HepG2 (cell line): Measurements from ENCODE around the gene MLX. TPM values are rescaled to one million over a fixed set of nuclear protein-coding genes. Genes with fewer than 3 reads are reported as not detected.
A peak's percentile ranks its signal among the peaks of the same experiment; 100 is the strongest.

Experiments
- BRCA1 ChIP-seq: sonication (generic); formaldehyde crosslinking; IDR thresholded peaks from 2 replicates; pipeline ENCODE4 v1.4.0; 2020; ENCODE audit warnings: missing genetic modification reagents
- GATAD1 ChIP-seq: IDR thresholded peaks from 2 replicates; pipeline ENCODE4 v1.6.1; 2016; ENCODE audit warnings: missing genetic modification reagents, missing compliant biosample characterization
- IKZF4 ChIP-seq: sonication (generic); formaldehyde crosslinking; IDR thresholded peaks from 2 replicates; pipeline ENCODE4 v1.5.1; 2020; ENCODE audit warnings: borderline replicate concordance, mild to moderate bottlenecking, low read depth, missing genetic modification reagents; ENCODE audit errors: not compliant biosample characterization
- IRF2 ChIP-seq: IDR thresholded peaks from 2 replicates; pipeline ENCODE4 v1.6.1; 2018; ENCODE audit warnings: missing genetic modification reagents, missing compliant biosample characterization
- MED1 ChIP-seq: sonication (generic); formaldehyde crosslinking; IDR thresholded peaks from 2 replicates; pipeline ENCODE4 v1.4.0; 2020; ENCODE audit warnings: missing genetic modification reagents
- NCOA2 ChIP-seq: sonication (generic); formaldehyde crosslinking; IDR thresholded peaks from 2 replicates; pipeline ENCODE4 v1.8.0; 2022; ENCODE audit warnings: inconsistent platforms
- NFE2L1 ChIP-seq: sonication (generic); formaldehyde crosslinking; IDR thresholded peaks from 2 replicates; pipeline ENCODE4 v1.4.0; 2020; ENCODE audit warnings: missing genetic modification reagents, mild to moderate bottlenecking, borderline replicate concordance
- NR2F2 ChIP-seq: IDR thresholded peaks from 2 replicates; pipeline ENCODE4 v1.6.1; 2012; ENCODE audit warnings: low read depth, inconsistent platforms, borderline replicate concordance
- NR2F6 ChIP-seq, 2 experiments: IDR thresholded peaks; 2 replicates each; pipeline ENCODE4 v1.6.1; 2016; ENCODE audit warnings: antibody characterized with exemption in 1 of 2, mild to moderate bottlenecking in 1 of 2
- PPARG ChIP-seq: conservative IDR thresholded peaks from 2 replicates; pipeline ENCODE4 v1.6.1; 2016; ENCODE audit warnings: missing biosample characterization, missing genetic modification reagents
- PRPF4 ChIP-seq: fragments of 200-400 bp; formaldehyde crosslinking; IDR thresholded peaks from 2 replicates; pipeline ENCODE4 v1.6.1; 2016; ENCODE audit warnings: low read length, low read depth; ENCODE audit not compliant: poor library complexity, severe bottlenecking
- RFXANK ChIP-seq: IDR thresholded peaks from 2 replicates; pipeline ENCODE4 v1.6.1; 2016
- THAP11 ChIP-seq: IDR thresholded peaks from 2 replicates; pipeline ENCODE4 v1.6.1; 2016; ENCODE audit warnings: missing biosample characterization, missing genetic modification reagents
- ZBTB14 ChIP-seq: sonication (generic); formaldehyde crosslinking; IDR thresholded peaks from 2 replicates; pipeline ENCODE4 v1.4.0; 2020; ENCODE audit warnings: missing genetic modification reagents
- ZBTB20 ChIP-seq: sonication (generic); formaldehyde crosslinking; IDR thresholded peaks from 2 replicates; pipeline ENCODE4 v1.8.1; 2023; ENCODE audit warnings: missing genetic modification reagents, low read depth, mild to moderate bottlenecking, borderline replicate concordance
- ZMYM2 ChIP-seq: sonication (generic); formaldehyde crosslinking; IDR thresholded peaks from 2 replicates; pipeline ENCODE4 v1.8.0; 2022; ENCODE audit warnings: mild to moderate bottlenecking, missing genetic modification reagents
- polyA plus RNA-seq, 8 experiments: library from polyadenylated mRNA; depleted of rRNA in 3 of 8; stranded (reverse) in 7 of 8; unstranded in 1 of 8; fragments of >200 nt; fragmentation: Illumina TruSeq in 4 of 8; extraction: Trizol in 4 of 8; gene quantifications; 2 replicates each; pipeline versions ENCODE4 v1.2.1 to v1.2.3, GENCODE V29; 2011 to 2016; ENCODE audit warnings: low read depth in 4 of 8, missing spikeins in 1 of 8, mixed read lengths in 1 of 8; ENCODE audit not compliant: insufficient read depth in 1 of 8
- total RNA-seq, 5 experiments: library from RNA; depleted of rRNA; stranded (reverse); fragments of >200 nt; fragmentation: Illumina TruSeq; extraction: Trizol; gene quantifications; 2 replicates each; pipeline ENCODE4 v1.2.3, GENCODE V29; 2016; ENCODE audit warnings: low read depth in 1 of 5
- TF ChIP-seq, protein P1 (sequence below): sonication (generic); formaldehyde crosslinking; IDR thresholded peaks from 2 replicates; pipeline ENCODE4 v1.4.0; 2020; ENCODE audit warnings: missing genetic modification reagents
- TF ChIP-seq, protein P2 (sequence below): sonication (generic); formaldehyde crosslinking; IDR thresholded peaks from 2 replicates; pipeline ENCODE4; 2020; ENCODE audit warnings: missing genetic modification reagents, mild to moderate bottlenecking, borderline replicate concordance
- TF ChIP-seq, protein P3 (sequence below): sonication (generic); formaldehyde crosslinking; IDR thresholded peaks from 2 replicates; pipeline ENCODE4 v1.5.1; 2020; ENCODE audit warnings: mild to moderate bottlenecking, missing genetic modification reagents, moderate library complexity

The MLX gene
- total and polyA plus RNA-seq, 2 of the 13 experiments (the other 11 are each of a cell fraction or from before 2014, with no cell fraction given) = 38.9 to 74.4 TPM

DNA sequence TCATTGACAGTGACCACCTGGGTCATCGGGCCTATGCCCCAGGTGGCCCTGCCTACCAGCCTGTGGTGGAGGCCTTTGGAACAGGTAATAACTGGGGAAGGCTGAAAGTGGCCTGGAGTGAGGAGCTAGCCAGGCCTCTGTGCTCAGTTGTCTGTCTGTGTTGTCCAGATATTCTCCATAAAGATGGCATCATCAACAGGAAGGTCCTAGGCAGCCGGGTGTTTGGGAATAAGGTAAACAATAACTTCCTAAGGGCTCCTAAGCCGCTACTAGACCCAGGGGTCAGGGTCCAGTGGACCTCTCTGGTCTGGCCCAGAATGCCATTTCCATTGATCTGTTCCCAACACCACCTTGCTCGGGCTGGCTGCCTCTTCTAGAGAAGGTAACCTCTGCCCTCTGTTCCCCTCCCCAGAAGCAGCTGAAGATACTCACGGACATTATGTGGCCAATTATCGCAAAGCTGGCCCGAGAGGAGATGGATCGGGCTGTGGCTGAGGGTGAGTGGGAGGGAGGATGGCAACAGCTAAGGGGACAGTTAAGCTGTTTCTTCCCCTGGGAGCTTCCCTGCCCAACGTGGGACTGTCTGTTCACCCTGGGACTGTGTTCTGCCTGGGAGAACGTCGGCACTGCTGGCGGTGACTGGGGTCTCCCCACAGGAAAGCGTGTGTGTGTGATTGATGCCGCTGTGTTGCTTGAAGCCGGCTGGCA, 1.9 kb upstream of the MLX start (continued):
- TF ChIP-seq, protein P1, sequence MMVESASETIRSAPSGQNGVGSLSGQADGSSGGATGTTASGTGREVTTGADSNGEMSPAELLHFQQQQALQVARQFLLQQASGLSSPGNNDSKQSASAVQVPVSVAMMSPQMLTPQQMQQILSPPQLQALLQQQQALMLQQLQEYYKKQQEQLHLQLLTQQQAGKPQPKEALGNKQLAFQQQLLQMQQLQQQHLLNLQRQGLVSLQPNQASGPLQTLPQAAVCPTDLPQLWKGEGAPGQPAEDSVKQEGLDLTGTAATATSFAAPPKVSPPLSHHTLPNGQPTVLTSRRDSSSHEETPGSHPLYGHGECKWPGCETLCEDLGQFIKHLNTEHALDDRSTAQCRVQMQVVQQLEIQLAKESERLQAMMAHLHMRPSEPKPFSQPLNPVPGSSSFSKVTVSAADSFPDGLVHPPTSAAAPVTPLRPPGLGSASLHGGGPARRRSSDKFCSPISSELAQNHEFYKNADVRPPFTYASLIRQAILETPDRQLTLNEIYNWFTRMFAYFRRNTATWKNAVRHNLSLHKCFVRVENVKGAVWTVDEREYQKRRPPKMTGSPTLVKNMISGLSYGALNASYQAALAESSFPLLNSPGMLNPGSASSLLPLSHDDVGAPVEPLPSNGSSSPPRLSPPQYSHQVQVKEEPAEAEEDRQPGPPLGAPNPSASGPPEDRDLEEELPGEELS (CRISPR knock-in tag) = peak; percentile 88
- TF ChIP-seq PRPF4 = peak; percentile 57
- peak; percentile 58; the same call in 1 of the 2 replicates for TF ChIP-seq PPARG (CRISPR knock-in tag)
- TF ChIP-seq, protein P2, sequence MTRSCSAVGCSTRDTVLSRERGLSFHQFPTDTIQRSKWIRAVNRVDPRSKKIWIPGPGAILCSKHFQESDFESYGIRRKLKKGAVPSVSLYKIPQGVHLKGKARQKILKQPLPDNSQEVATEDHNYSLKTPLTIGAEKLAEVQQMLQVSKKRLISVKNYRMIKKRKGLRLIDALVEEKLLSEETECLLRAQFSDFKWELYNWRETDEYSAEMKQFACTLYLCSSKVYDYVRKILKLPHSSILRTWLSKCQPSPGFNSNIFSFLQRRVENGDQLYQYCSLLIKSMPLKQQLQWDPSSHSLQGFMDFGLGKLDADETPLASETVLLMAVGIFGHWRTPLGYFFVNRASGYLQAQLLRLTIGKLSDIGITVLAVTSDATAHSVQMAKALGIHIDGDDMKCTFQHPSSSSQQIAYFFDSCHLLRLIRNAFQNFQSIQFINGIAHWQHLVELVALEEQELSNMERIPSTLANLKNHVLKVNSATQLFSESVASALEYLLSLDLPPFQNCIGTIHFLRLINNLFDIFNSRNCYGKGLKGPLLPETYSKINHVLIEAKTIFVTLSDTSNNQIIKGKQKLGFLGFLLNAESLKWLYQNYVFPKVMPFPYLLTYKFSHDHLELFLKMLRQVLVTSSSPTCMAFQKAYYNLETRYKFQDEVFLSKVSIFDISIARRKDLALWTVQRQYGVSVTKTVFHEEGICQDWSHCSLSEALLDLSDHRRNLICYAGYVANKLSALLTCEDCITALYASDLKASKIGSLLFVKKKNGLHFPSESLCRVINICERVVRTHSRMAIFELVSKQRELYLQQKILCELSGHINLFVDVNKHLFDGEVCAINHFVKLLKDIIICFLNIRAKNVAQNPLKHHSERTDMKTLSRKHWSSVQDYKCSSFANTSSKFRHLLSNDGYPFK (CRISPR knock-in tag) = peak; percentile 30; the same call in 1 of the 2 replicates
- TF ChIP-seq IKZF4 = no peak
- no peak for TF ChIP-seq ZBTB20 (CRISPR knock-in tag)
- TF ChIP-seq THAP11 (CRISPR knock-in tag) = peak; percentile 81
- peak; percentile 76 for TF ChIP-seq NCOA2 (CRISPR knock-in tag)
- TF ChIP-seq ZBTB14 = peak; percentile 61; the same call in 1 of the 2 replicates
- peak; percentile 64; the same call in 1 of the 2 replicates for TF ChIP-seq ZMYM2 (CRISPR knock-in tag)
- peak; percentile 84 for TF ChIP-seq IRF2 (CRISPR knock-in tag)
- peak; percentile 56 for TF ChIP-seq BRCA1 (CRISPR knock-in tag)
- 0 out of 2 replicates have a peak, but pooled peaks have one; percentile 27 for TF ChIP-seq RFXANK
- TF ChIP-seq NR2F2 = peak; percentile 78
- TF ChIP-seq GATAD1 (CRISPR knock-in tag) = peak; percentile 65; the same call in 1 of the 2 replicates
- TF ChIP-seq, protein P3, sequence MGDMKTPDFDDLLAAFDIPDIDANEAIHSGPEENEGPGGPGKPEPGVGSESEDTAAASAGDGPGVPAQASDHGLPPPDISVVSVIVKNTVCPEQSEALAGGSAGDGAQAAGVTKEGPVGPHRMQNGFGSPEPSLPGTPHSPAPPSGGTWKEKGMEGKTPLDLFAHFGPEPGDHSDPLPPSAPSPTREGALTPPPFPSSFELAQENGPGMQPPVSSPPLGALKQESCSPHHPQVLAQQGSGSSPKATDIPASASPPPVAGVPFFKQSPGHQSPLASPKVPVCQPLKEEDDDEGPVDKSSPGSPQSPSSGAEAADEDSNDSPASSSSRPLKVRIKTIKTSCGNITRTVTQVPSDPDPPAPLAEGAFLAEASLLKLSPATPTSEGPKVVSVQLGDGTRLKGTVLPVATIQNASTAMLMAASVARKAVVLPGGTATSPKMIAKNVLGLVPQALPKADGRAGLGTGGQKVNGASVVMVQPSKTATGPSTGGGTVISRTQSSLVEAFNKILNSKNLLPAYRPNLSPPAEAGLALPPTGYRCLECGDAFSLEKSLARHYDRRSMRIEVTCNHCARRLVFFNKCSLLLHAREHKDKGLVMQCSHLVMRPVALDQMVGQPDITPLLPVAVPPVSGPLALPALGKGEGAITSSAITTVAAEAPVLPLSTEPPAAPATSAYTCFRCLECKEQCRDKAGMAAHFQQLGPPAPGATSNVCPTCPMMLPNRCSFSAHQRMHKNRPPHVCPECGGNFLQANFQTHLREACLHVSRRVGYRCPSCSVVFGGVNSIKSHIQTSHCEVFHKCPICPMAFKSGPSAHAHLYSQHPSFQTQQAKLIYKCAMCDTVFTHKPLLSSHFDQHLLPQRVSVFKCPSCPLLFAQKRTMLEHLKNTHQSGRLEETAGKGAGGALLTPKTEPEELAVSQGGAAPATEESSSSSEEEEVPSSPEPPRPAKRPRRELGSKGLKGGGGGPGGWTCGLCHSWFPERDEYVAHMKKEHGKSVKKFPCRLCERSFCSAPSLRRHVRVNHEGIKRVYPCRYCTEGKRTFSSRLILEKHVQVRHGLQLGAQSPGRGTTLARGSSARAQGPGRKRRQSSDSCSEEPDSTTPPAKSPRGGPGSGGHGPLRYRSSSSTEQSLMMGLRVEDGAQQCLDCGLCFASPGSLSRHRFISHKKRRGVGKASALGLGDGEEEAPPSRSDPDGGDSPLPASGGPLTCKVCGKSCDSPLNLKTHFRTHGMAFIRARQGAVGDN (CRISPR knock-in tag) = peak; percentile 87
- peak; percentile 91 for TF ChIP-seq NR2F6 (IDR thresholded peaks at IDR 0.05)
- peak; percentile 94 for TF ChIP-seq NR2F6 (CRISPR knock-in tag; IDR thresholded peaks at IDR 0.05)
- peak; percentile 93 for TF ChIP-seq MED1 (CRISPR knock-in tag)
- peak; percentile 56; the same call in 1 of the 2 replicates for TF ChIP-seq NFE2L1 (CRISPR knock-in tag)
